ENCODE results near the gene RBKS. TPM values are rescaled to one million over a fixed set of nuclear protein-coding genes. Genes with fewer than 3 reads are reported as not detected.
"Not testable (repeated sequence)": the region's sequence is repeated elsewhere in the genome, so short reads cannot be mapped to it uniquely, and the experiment has no call there.

Gene RBKS
- polyA plus RNA-seq, 1 donor, result 1.1 TPM

DNA sequence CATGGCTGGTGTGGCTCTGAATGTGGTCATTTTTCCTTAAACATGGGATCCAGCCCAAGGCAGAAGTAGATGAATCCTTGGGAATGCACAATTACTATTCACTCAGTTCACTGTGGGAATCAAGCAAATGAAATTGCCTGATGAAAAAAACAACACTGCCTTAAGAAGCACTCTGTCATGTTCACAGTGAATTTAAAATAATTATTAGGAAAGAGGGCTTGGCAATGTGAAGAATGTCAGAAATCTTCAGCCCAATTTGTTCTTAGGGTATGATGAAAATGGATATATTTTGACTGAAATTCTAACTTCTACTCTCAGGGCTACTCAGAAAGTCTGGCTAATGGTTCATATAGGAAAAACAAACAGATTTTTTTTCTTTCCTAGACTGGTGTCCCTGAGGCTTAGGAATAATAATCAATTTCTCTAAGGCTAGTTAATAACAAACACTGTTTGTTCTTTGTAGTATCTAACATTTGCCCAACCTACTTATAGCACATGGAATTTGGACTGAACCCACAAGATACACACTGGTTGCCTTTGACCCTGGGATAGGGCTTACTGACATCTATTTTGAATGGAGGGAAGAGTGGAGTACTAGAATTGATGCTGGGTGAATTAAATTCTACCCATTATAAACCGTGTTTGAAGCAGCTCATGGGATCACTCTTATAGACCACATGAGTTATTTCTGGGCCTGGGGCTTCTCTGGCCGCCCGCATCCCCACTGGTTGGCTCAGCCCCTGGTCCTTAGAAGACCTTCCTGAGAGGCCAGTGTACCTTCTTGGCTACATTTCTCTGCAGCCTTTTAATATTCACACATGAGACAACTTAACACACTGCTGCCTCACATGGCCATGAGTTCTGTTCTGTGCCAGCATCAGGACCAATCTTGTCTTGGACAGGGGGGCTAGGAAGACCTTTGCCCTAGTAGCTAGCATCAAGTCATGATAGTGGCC is 127.0 kb downstream of the RBKS start:
- DNase-seq (ENCODE audit: low read depth), result no peak

DNA sequence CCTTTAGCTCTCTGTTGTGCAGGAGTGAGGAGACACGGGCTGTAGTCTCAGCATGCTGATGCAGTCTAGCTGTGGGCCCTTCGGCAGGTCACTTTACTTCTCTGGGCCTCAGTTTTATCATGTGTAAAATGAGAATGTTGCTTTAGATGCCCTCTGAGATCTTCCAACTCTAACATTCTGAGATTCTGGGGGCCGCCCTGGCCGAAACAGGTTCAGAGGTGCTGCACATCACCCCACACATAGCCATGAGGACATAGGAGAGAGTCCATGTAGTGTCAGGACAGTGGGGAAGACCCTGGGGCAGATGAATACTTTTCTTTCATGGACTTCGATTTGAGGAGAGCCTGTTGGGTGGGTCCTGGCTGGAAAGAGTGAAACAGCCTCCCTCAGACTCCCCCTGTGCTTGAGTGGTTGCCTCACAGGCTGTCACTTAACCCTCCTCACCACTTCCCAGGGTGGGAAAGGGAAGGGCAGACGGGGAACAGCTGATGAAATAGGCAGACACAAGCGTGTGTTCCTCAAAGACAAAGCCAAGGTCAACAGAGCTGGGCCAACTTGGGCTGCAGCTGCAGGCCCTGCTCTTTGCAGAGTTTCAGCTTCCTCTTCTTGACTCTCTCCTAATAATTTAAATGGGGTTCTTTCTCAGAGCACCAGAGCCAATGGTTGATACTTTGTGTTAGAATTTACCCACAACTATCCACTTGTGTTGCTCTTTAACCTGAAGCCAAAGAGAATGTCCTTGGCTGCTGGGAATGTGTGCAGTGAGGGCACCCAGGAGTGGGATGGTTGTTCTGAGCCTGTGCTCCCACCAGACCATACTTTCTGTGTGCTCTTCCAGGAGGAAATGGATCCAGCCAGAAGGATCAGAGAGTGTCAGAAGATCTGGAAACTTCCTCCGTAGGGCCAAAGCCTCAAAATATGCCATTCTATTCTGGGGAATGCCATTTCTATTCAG is 133.4 kb downstream of the RBKS start:
- no peak for DNase-seq (ENCODE audit: low read depth)

DNA sequence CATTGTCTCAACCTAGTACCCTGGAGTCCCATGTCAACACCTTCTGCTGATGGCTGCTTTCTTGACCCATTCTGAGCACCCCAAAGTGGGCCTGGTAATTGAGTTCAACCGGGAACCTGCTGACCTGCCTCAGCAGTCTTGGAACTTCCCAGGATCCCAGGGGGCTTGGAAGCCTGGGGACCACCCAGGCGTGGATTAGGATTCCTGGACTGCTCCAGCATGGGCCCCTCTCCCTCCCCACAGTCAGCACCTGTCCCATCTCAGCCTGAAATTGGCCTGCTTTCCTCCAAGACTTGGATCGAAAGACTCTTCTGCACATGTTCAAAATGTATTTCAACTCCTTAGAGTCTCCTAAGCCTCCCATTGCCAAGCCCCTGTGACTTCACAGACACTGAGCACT is 134.1 kb downstream of the RBKS start:
- DNase-seq (ENCODE audit: low read depth), result no peak

DNA sequence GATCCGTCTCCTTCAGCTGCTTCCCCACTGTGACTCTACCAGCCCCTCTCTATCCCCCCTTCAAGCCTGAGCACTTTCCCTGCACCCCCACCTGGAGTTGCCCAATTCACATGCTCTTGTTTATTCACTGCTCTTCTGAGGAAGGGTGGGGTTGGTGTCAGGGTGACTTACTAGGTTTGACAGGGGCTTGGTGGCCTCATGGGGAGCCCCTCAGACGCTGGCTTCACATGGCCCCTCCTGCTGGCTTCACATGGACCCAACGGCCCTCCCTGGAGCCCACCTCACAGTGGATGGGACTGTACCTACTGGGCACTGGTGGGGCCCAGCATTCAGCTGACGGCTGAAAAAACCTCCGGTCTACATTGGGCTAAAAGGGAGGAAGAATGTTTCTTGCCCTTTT is 135.4 kb downstream of the RBKS start:
- no peak for DNase-seq (ENCODE audit: low read depth)

DNA sequence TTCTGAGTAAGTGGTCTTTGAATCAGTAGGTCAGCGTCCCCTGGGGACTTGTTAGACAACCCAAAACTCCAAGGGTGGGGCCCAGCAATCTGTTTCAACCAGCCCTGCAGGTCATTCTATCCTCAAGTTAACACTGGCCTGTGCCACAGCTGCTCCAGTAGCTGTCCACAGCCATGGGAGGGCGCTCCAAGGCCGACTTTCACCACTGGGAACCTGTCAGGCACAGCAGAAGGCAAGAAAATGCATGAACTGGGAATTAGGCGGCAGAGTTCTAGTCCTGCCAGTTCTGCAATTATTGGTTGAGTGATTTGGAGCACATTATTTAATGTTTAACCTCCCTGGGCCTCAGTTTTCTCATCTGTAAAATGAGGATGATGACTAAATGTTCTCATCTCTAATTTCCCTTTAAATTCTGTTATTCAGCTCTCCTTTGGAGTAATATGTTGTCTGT is 136.0 kb downstream of the RBKS start:
- DNase-seq (ENCODE audit: low read depth), result no peak

DNA sequence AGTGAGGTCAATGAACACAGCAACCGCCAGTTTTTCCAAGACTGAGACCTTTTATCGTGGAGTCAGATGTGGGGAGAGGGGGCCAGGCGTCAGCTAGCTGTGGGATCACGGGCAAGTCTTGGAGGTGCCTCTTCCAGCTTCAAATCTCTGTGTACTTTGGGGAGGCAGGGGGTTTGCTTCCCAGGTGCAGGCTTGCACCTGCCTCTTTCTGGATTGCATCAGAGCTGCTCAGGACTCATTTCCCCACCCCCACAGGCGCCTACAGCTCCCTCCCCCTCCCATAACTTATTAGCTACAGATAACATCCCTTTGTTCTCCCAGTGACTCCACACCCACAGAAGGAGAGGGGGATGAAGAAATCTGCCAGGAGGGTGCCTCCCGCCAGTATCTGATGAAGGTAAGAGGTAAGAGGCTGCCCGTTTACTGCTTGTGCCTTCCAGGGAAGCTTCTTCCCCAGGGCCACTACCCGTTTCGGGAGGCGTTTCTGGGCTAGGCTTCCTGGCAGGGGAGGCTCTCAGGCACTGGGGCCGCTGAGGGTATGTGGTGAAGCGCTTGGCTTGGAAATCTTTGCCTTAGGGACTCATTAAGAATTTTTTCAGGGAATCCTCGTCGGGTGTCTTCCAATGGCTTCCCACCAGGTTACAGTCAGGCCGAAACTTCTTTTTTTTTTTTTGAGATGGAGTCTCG is 137.5 kb downstream of the RBKS start:
- no peak for DNase-seq (ENCODE audit: low read depth)

DNA sequence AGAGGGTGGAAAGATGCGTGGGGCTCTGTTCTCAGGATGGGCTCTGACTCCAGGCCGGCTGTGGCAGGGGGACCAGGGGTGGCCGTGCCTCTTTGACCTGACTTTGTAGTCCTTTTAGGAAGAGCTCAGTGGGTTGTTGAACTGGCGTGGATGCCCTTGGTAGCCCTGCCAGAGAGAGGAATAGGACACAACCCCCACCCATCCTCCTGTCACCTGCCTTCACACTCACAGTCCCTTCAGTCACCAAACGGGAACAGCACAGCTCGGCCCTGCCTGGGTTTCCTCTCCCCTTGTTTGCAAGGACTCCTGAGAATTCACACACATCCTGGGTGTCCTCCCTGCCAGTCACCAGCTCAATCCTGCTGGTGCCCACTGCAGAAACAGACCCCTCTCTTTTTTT is 138.8 kb downstream of the RBKS start:
- no peak for DNase-seq (ENCODE audit: low read depth)

DNA sequence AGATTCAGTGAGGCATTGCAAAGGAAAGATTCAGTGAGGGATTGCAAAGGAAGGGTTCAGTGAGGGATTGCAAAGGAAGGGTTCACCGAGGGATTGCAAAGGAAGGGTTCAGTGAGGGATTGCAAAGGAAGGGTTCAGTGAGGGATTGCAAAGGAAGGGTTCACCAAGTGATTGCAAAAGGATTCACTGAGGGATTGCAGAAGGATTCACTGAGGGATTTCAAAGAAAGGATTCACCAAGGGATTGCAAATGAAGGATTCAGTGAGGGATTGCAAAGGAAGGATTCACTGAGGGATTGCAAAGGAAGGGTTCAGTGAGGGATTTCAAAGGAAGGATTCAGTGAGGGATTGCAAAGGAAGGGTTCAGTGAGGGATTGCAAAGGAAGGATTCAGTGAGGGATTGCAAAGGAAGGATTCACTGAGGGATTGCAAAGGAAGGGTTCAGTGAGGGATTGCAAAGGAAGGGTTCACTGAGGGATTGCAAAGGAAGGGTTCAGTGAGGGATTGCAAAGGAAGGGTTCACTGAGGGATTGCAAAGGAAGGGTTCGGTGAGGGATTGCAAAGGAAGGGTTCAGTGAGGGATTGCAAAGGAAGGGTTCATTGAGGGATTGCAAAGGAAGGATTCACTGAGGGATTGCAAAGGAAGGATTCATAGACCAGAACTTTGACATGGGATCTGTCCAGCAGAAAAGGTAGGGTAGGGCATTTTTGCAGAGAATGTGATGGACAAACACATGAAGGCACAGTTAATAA is 141.2 kb downstream of the RBKS start:
- DNase-seq (ENCODE audit: low read depth), result not testable (repeated sequence)

DNA sequence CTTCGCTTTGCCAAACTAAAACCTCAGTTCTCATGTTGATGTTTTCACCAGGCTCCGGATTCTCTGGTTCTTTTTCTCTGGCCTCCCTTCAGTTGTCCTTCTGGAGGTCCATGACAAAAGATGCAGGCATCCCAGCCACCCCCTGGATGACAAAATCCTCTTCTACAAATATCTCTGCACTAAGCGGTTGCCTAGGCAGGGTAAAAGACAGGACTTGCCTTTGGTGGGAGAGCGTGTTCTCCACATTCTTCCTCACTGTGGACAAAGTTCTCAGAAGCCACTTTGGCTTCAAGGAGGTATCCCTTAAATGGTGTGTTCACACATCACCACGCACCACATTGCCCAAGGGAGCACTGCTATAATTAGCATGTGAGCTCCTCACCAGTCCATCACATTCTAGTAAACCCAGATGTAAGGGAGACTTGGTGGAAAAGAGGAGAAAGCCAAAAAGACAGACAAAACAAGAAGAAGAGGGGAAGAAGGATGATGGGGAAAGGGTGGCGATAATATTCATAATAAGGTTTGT is 142.3 kb downstream of the RBKS start:
- DNase-seq (ENCODE audit: low read depth), result no peak

DNA sequence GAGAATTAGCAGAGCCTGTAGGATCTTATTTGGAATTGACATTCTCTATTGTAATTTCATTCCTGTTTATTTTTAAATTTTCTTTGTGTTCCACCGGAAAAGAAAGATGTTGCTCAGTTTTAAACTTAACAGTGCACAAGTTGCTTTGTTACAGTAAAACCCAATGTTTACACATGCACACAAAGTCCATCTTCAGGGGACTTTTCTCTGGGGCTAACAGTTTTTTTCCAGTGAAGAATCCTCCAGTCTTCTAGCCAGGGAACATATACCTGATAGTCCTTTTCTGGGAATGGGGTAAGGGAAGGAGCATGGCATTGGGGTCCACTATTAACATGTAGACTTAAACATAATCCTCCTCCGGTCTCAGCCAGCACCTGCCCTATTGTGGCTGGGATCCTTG is 143.9 kb downstream of the RBKS start:
- DNase-seq (ENCODE audit: low read depth), result no peak

DNA sequence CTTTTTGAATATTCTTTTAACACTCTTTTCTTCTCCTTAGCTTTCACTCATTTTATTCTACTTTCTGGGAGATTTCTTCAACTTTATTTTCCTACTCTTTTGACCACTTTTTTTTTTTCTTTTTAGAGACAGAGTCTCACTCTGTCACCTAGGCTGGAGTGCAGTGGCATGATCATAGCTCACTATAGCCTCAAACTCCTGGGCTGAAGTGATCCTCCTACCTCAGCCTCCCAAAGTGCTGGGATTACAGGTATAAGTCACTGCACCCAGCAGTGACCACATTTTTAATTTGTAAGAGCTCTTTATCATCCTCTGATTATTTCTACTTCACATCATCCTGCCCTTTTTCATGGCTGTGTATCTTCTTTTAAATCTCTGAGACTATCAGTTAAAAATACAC is 144.7 kb downstream of the RBKS start:
- DNase-seq (ENCODE audit: low read depth), result not testable (repeated sequence)

DNA sequence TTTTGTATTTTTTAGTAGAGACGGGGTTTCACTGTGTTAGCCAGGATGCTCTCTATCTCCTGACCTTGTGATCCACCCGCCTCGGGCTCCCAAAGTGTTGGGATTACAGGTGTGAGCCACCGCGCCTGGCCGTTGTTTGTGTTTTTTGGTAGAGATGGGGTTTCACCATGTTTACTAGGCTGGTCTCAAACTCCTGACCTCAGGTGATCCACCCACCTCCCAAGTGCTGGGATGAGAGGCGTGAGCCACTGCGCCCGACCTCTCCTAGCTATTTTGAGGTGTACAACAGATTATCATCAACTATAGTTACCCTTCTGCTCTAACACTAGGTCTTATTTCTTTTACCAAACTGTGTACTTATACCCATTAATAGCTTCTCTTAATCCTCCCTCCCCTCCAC is 147.6 kb downstream of the RBKS start:
- DNase-seq (ENCODE audit: low read depth), result no peak

DNA sequence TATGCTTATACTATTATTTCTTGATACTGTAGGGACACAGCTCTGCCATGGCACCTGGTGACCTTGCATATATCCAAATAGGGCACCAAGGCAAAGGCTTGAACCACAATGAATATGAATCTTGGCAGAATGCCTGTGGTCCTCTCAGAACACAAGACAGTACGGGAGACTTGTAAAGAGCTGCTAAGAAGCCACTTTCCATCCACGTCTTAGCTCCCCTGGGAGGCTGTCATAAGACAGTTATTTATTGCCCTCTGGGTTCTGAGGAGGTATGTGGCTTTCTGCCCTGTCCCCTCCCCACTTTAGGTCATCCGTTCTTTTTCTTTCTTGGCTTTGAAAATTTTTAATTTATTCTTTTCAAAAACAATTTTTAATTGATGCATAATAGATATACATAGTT is 148.5 kb downstream of the RBKS start:
- DNase-seq (ENCODE audit: low read depth), result no peak

DNA sequence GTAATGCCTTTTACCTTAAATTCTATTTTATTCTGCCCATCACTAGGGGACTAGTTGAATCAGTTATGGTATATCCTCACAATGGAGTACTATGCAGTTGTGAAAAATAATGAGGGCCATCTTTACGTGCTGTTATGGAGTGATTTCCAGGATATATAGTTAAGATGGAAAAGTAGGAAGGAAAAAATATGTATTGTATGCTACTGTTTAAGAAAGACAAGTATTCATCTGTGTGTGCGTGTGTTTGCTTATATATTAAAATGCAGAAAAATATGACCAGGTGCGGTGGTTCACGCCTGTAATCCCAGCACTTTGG is 151.2 kb downstream of the RBKS start:
- DNase-seq (ENCODE audit: low read depth), result no peak

DNA sequence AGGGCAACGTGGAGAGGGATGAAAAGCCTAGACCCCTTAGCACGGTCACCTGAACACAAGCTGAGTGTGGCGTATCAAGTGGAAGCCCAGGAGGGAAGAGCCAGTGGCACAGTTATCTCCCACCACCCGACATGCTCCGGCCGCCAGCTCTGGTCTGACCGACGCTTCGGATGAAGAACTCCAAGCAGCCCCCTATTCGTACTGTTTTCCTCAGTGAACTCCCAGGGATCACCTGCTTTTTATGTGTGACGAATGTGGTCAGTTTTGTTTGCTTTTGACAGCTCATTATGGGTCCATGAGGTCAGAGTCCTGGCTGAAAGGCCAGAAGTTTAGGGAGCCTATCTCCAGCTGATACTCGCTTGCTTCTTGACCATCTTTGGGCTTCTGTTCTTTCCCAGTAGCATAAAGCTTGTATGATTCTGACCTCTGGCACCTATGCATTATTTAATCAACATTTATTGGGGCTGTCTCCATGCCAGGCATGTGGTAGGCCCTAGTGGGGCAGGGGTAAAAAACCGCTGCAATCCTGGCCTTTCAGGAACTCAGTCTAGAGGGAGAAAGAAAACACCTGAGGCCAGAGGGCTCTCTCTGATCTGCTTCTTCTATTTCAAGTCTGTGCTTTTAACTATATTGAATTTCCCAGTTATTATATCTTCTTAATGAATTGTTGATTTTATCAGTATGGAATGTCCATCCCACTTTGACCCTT is 151.7 kb downstream of the RBKS start:
- DNase-seq (ENCODE audit: low read depth), result no peak

DNA sequence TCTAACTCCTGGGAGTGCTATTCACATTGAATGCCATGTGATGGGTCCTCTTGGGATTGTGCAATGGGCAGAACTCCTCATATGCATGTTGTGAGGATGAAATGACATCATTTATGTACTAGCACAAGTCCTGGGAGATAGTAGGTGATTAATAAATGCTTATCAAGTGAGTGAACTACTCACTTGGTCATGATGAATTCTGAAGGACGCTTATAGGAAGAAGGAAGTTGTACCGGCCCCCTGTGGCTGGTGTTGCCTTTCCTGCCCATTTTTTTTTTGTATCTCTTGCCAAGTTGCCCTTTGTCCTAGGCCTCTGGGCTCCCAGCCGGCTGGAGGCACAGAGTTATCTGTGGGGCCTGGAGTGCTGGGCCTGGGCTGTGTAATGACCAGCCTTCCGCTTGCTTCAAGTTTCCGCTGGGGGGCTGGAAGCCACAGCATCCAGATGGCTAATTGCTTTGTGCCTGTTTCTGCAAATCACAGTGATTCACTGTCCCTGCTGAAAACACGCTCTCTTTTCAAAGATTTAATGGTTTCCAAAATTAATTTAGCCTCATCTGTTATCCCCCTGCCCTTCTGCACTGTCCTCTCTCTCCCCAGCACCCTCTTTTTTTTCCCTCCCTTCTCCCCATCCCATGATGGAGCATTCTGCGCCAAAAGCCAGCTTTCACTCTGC is 152.4 kb downstream of the RBKS start:
- DNase-seq (ENCODE audit: low read depth), result no peak

DNA sequence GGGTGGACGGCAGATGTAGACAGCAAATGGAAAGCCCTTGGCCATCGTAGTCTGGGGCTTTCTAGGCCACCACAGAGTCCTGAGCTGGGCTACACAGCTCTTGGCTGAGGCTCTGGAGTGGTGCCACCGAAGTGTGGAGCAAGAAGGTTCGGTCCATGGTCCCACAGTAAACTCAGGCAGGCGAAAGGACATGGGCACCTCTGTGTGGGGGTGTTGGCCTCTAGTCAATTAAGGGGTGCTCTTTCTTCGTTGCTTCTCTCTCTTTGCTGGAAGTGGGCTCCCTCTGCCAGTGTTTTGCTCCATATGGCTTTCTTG is 153.3 kb downstream of the RBKS start:
- no peak for DNase-seq (ENCODE audit: low read depth)

DNA sequence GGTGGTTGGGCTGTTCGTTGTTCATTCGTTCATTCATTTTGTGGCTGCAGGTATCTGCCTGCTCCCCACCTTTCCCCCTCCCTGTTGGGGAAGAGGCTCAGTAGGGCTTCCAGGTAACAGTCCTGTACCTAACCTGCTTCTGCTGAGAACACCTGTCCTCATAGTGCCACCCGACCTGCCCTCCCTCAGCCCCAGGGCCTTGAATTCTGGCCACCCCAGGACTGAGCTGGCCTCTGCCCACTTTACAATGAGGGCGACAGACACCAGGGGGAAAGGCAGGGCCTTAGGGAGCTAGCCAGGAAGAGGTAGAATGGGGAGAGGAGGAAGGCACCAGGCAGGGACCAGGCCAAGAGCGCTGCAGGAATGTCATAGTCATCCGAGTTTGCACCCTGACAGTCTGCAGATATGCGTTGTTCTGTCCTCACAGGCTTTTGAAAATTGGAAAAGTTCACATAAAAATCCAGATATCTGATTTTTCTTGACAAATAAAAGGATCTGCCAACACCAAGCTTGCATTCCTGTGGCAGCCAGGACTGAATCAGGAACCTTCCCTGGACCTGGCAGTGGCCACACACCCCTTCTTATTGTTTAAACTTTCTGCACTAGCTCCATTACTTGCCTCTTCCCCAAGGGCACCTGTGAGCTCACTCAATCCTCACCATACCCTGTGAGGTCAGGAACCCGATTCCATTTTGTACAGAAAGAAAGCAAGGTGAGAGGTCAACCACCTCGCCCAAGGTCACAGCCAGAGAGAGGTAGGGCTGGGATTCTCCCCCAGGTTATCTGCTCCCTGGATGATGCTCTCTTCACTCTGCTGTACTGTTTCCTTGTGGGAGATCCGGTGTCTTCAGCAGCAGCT is 153.9 kb downstream of the RBKS start:
- DNase-seq (ENCODE audit: low read depth), result no peak

DNA sequence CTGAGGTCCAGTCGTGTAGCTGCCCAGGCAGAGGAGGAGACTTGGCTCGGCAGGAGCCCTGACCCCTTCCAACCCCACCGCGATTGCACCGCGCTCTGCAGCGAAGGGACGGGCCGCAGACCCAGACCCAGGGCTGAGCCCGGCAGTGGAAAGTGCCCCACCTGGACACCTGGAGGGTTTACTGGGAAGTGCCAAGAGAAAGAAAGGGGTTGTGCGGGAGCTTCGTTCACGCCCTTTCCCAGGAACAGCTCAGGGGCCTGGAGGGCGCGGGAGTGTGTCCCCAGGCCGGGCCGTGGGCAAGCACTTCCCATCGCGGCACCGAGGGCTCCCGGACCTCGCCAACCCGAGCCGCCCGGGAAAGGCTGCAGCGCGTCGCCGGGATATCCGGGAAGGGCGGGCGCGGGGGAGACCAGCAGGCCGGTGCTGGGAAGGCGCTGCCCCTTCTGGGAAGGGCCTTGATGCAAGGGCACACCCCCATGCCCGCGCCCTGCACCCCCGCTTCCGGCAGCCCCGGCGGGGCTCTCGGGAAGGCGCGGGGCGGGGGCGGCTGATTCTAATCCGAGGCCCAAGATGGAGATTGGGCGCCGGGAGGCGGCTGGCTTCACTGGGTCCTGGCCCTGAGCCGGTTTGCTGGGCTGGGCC is 154.8 kb downstream of the RBKS start:
- no peak for DNase-seq (ENCODE audit: low read depth)

All from forelimb muscle (tissue), 1 donor.